Measurements from ENCODE around the gene NF1. TPM values are rescaled to one million over a fixed set of nuclear protein-coding genes. Genes with fewer than 3 reads are reported as not detected.

The NF1 gene
- total RNA-seq, 1 donor from 2014 or later, result 66.7 TPM

- no peak for DNase-seq (ENCODE audit: extremely low spot score, unreplicated experiment)
- peak; percentile 48 for TF ChIP-seq CTCF (IDR thresholded peaks at IDR 0.05)
- Mint-ChIP-seq H3K9me3 (ENCODE audit: unreplicated experiment) (no peaks in the 10 kb centered on the region), H3K27ac (ENCODE audit: unreplicated experiment) (peak overlapping the region; percentile 3), H3K4me3 (ENCODE audit: unreplicated experiment) (no peak overlapping the region), H3K27me3 (ENCODE audit: unreplicated experiment) (peaks cover 3% of the 10 kb centered on the region), H3K4me1 (ENCODE audit: unreplicated experiment) (peaks cover 17% of the 10 kb centered on the region), H3K36me3 (ENCODE audit: unreplicated experiment) (peaks cover 2% of the 10 kb centered on the region)
These were observed 26.5 kb upstream of the NF1 start for GRCh38 chr17:31068291-31068690.

GRCh38 chr17:31072186-31072585 lies 22.6 kb upstream of the NF1 start:
- Mint-ChIP-seq H3K27ac (ENCODE audit: unreplicated experiment) (no peak overlapping the region), H3K9me3 (ENCODE audit: unreplicated experiment) (no peaks in the 10 kb centered on the region), H3K4me3 (ENCODE audit: unreplicated experiment) (no peak overlapping the region), H3K36me3 (ENCODE audit: unreplicated experiment) (no peaks in the 10 kb centered on the region), H3K27me3 (ENCODE audit: unreplicated experiment) (no peaks in the 10 kb centered on the region), H3K4me1 (ENCODE audit: unreplicated experiment) (peaks cover 25% of the 10 kb centered on the region)
- DNase-seq (ENCODE audit: extremely low spot score, unreplicated experiment), result no peak
- TF ChIP-seq CTCF (IDR thresholded peaks at IDR 0.05), result no peak

- Mint-ChIP-seq H3K36me3 (ENCODE audit: unreplicated experiment) (no peaks in the 10 kb centered on the region), H3K27me3 (ENCODE audit: unreplicated experiment) (no peaks in the 10 kb centered on the region), H3K27ac (ENCODE audit: unreplicated experiment) (no peak overlapping the region), H3K4me3 (ENCODE audit: unreplicated experiment) (no peak overlapping the region), H3K9me3 (ENCODE audit: unreplicated experiment) (no peaks in the 10 kb centered on the region), H3K4me1 (ENCODE audit: unreplicated experiment) (peaks cover 15% of the 10 kb centered on the region)
- TF ChIP-seq CTCF (IDR thresholded peaks at IDR 0.05), result no peak
- no peak for DNase-seq (ENCODE audit: extremely low spot score, unreplicated experiment)
These were observed 21.4 kb upstream of the NF1 start for GRCh38 chr17:31073411-31073810.

- Mint-ChIP-seq H3K4me1 (ENCODE audit: unreplicated experiment) (peaks cover 15% of the 10 kb centered on the region), H3K27ac (ENCODE audit: unreplicated experiment) (no peak overlapping the region), H3K4me3 (ENCODE audit: unreplicated experiment) (no peak overlapping the region), H3K9me3 (ENCODE audit: unreplicated experiment) (no peaks in the 10 kb centered on the region), H3K27me3 (ENCODE audit: unreplicated experiment) (no peaks in the 10 kb centered on the region), H3K36me3 (ENCODE audit: unreplicated experiment) (no peaks in the 10 kb centered on the region)
- TF ChIP-seq CTCF (IDR thresholded peaks at IDR 0.05), result no peak
- no peak for DNase-seq (ENCODE audit: extremely low spot score, unreplicated experiment)
These were observed 19.8 kb upstream of the NF1 start for GRCh38 chr17:31074772-31075555.

GRCh38 chr17:31078290-31078689 lies 16.5 kb upstream of the NF1 start:
- peaks cover 7% of the 10 kb centered on the region for H3K4me1 Mint-ChIP-seq (ENCODE audit: unreplicated experiment)
- no peak for DNase-seq (ENCODE audit: extremely low spot score, unreplicated experiment)
- no peak overlapping the region for H3K27ac Mint-ChIP-seq (ENCODE audit: unreplicated experiment)
- no peak for TF ChIP-seq CTCF (IDR thresholded peaks at IDR 0.05)
- no peaks in the 10 kb centered on the region for H3K36me3 Mint-ChIP-seq (ENCODE audit: unreplicated experiment)
- H3K9me3 Mint-ChIP-seq (ENCODE audit: unreplicated experiment), result no peaks in the 10 kb centered on the region
- H3K27me3 Mint-ChIP-seq (ENCODE audit: unreplicated experiment), result no peaks in the 10 kb centered on the region
- H3K4me3 Mint-ChIP-seq (ENCODE audit: unreplicated experiment), result no peak overlapping the region

All from osteocyte (in vitro differentiated cells).